ENCODE data around the gene KCNJ6. TPM values are rescaled to one million over a fixed set of nuclear protein-coding genes. Genes with fewer than 3 reads are reported as not detected.

The KCNJ6 gene
- total and polyA plus RNA-seq, 8 donors: 0.28 to 1.9 (median 0.55) TPM

GRCh38 chr21:37702241-37702640 is 214.0 kb downstream of the KCNJ6 start:
- H3K27ac ChIP-seq: no peak overlapping the region
- DNase-seq (no peak), FAIRE-seq (no peak), ATAC-seq (no peak)
- 77 to 86% methylated on average over 7 of the region's 7 CpGs for WGBS, 2 donors
- no peaks in the 10 kb centered on the region for H3K9me3 ChIP-seq
- no peak overlapping the region for H3K4me3 ChIP-seq
- no peaks in the 10 kb centered on the region for H3K4me1 ChIP-seq
- no peaks in the 10 kb centered on the region for H3K36me3 ChIP-seq
- intact Hi-C loops (cut with DNase I): loop anchor here in 1 of 3 donors (10.0 kb wide), 1 partner anchor 423 kb away; no protein-coding TSS in a partner anchor
- TF ChIP-seq, protein P1, sequence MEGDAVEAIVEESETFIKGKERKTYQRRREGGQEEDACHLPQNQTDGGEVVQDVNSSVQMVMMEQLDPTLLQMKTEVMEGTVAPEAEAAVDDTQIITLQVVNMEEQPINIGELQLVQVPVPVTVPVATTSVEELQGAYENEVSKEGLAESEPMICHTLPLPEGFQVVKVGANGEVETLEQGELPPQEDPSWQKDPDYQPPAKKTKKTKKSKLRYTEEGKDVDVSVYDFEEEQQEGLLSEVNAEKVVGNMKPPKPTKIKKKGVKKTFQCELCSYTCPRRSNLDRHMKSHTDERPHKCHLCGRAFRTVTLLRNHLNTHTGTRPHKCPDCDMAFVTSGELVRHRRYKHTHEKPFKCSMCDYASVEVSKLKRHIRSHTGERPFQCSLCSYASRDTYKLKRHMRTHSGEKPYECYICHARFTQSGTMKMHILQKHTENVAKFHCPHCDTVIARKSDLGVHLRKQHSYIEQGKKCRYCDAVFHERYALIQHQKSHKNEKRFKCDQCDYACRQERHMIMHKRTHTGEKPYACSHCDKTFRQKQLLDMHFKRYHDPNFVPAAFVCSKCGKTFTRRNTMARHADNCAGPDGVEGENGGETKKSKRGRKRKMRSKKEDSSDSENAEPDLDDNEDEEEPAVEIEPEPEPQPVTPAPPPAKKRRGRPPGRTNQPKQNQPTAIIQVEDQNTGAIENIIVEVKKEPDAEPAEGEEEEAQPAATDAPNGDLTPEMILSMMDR (IDR thresholded peaks at IDR 0.05): no peak
- H3K27me3 ChIP-seq: peaks cover 0 to 4% (median 0%) of the 10 kb centered on the region in 4 donors

DNA sequence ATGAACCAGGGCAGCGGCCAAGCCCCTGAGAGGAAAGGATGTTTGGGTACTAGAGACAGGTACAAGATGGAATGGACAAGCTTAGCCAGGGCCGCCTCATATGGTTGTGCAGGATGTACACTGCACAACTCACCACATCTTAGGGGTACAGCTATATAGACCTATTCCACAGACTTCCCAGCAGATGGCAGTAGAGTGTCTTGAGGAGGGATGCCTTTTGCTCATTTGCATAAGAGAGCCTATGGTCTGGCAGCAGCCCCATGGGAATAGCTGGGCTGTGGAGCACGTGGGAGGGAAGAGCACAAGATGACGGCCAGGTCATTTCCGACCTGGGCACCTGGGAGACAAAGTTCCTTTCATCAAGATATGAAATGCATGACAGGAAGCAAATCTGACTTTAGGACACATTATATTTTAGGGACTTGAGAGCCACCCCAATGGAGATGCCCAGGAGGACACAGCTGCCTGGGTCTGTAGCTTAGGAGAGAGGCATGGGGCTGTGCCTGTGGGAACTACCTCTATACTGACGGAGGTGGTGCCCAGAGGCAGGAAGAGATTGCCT is 215.5 kb downstream of the KCNJ6 start:
- FAIRE-seq (no peak), DNase-seq (peak in 5 of 6 donors; percentile 37 to 74 (median 68)), ATAC-seq (peak; percentile 91 to 98 (median 96))
- Histone ChIP-seq H3K4me3 (no peak overlapping the region), H3K27ac (no peak overlapping the region), H3K36me3 (no peaks in the 10 kb centered on the region), H3K4me1 (no peaks in the 10 kb centered on the region), H3K9me3 (no peaks in the 10 kb centered on the region), H3K27me3 (peaks cover 0 to 4% (median 0%) of the 10 kb centered on the region in 4 donors)
- TF ChIP-seq, protein P1 (IDR thresholded peaks at IDR 0.05): peak; percentile 35 to 54 (median 42)
- intact Hi-C loops (cut with DNase I): loop anchor here in 1 of 3 donors (10.0 kb wide), 1 partner anchor 424 kb away; no protein-coding TSS in a partner anchor
- WGBS, 2 donors: 28 to 39% methylated on average over 6 of the region's 6 CpGs

DNA sequence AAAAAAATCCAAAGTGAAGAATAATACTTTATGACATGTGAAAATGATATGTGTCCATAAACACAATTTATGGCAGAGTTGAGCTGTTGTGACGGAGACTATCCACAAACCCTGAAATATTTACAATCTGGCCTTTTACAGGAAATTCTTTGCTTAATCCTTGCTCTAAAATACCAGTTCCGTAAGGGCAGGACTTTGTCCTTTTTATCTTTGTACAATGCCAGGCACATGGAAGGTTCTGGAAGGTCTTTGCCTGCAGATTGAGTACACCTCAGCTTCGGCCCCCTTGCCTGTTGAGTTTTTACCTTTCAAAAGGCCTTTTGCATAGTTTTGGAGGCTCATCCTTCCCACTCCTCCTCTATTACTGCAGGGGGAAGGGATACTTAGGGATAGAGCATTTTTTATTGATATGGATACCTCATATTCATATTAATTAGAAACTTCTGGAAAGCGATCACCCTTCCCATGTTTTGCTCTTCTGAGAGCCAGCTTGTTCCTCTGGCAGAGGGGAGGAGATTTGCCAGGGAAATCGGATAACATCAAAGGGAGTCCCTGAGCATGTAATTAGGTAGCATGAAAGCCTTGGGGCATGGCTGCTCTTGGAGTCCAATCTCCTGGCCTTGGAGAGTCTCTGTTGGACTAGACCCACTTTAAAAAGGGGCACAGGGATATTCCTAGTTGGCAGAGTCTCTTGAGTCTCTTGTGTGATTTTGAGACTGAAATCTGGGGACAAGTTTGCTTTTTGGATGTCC is 217.1 kb downstream of the KCNJ6 start:
- Histone ChIP-seq H3K36me3 (no peaks in the 10 kb centered on the region), H3K4me3 (no peak overlapping the region), H3K4me1 (no peaks in the 10 kb centered on the region), H3K27ac (no peak overlapping the region), H3K27me3 (peaks cover 0 to 4% (median 0%) of the 10 kb centered on the region in 4 donors), H3K9me3 (no peaks in the 10 kb centered on the region)
- FAIRE-seq (no peak), ATAC-seq (no peak), DNase-seq (no peak)
- TF ChIP-seq, protein P1 (IDR thresholded peaks at IDR 0.05): no peak
- 51 to 58% methylated on average over 5 of the region's 5 CpGs for WGBS, 2 donors
- intact Hi-C loops (cut with DNase I): loop anchor here in 1 of 3 donors (10.0 kb wide), 1 partner anchor 426 kb away; no protein-coding TSS in a partner anchor

GRCh38 chr21:37696936-37697335 is 219.3 kb downstream of the KCNJ6 start:
- H3K4me1 ChIP-seq: no peaks in the 10 kb centered on the region

More at GRCh38 chr21:37696936-37697335, 219.3 kb downstream of the KCNJ6 start:
- intact Hi-C loops (cut with DNase I): loop anchor here in 1 of 3 donors (10.0 kb wide), 1 partner anchor 428 kb away; no protein-coding TSS in a partner anchor
- Histone ChIP-seq H3K36me3 (no peaks in the 10 kb centered on the region), H3K9me3 (no peaks in the 10 kb centered on the region), H3K4me3 (no peak overlapping the region), H3K27me3 (peaks cover 0 to 4% (median 0%) of the 10 kb centered on the region in 4 donors), H3K27ac (no peak overlapping the region)
- no peak for DNase-seq
- ATAC-seq: no peak
- TF ChIP-seq, protein P1 (IDR thresholded peaks at IDR 0.05): no peak
- WGBS, 2 donors: 77 to 80% methylated on average over 3 of the region's 3 CpGs
- no peak for FAIRE-seq

Measured in pancreas (tissue), 10 donors.